Amniotic epithelial cell (primary cell): Measurements from ENCODE around the gene AQP12A.
"Not testable (repeated sequence)": the region's sequence is repeated elsewhere in the genome, so short reads cannot be mapped to it uniquely, and the experiment has no call there.

Experiments used
- DNase-seq: peaks from one replicate; pipeline ENCODE4 v3.0.0-alpha.2; 2010; ENCODE audit warnings: low read depth

The AQP12A gene

DNA sequence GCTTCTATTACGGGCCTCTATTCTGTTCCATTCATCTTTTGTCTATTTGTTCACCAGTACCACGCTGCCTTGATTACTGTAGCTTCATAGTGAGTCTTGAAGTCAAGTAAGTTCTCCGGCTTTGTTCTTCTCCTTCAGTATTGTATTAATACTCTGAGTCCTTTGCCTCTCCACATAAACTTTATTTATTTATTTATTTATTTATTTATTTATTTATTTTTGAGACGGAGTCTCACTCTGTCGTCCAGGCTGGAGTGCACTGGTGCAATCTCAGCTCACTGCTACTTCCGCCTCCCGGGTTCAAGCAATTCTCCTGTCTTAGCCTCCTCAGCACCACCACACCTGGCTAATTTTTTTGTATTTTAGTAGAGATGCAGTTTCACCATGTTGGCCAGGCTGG, 31.8 kb upstream of the AQP12A start:
- not testable (repeated sequence) for DNase-seq

GRCh38 chr2:240662681-240663080, 29.0 kb upstream of the AQP12A start:
- peak; percentile 14 for DNase-seq

DNA sequence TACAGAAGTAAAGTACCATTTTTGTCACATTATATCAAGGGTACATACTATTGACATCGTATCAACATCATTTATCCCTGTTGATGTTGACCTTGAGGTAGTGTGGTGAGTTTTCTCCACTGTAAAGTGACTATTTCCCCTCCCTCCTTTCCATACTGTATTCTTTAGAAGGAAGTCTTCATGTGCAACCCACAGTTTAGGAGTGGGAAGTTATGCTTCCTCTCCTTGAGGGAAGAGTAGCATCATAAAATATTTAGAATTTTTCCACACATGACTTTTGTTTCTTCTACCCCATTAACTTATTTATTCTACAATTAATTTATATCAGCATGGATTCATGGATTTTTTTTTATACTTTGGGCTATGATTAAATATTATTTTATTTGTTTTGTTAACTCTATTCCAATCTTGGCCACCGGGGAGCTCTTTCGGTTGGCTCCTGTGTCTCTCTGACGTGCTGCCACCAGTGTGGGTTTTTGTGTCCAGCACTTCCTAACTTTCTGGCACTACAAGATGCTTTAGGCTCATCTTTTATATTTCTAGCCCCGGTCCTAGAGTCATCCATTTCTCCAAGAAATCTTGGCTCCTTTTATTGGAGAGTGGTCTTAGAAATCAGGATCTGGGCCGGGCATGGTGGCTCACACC, 28.0 kb upstream of the AQP12A start:
- DNase-seq: no peak

GRCh38 chr2:240664622-240665021, 27.0 kb upstream of the AQP12A start:
- DNase-seq: no peak

DNA sequence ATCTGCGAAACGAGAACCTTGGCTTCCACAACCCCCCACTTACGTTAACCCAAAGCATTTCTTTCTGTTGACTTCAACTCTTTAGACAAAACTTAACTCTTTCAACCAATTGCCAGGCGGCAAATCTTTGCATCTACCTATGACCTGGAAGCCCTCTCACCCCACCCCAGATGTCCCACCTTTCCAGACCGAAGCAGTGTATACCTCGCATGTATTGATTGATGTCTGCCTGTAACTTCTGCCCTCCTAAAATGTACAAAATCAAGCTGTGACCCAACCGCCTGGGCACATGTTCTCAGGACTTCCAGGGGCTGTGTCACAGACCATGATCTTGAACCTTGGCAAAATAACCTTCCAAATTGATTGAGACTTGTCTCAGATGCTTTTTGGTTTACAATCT, 21.3 kb upstream of the AQP12A start:
- no peak for DNase-seq

DNA sequence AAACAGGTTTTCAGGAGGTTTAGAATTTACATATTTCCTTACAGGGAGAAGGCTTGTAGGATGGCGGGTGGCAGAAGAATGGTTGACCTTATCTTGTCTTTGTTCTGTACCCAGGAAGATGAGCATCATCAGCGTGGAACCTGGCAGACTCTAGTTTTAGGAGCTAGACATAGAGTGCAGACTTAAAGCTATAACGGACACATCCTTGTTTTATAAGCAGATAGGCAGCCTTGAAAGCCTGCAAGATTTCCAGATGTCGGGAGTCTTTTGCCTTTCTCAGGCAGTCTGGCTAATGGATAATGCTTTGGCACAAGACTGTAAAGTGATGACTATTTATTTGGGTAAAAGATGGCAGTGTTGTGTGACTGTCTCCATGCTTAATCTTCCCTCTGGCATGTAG, 20.7 kb upstream of the AQP12A start:
- no peak for DNase-seq

GRCh38 chr2:240672076-240672700, 19.5 kb upstream of the AQP12A start:
- no peak for DNase-seq

- DNase-seq: no peak
Observed at GRCh38 chr2:240672701-240673190, 18.9 kb upstream of the AQP12A start.

GRCh38 chr2:240674461-240675184, 17.0 kb upstream of the AQP12A start:
- DNase-seq: not testable (repeated sequence)

- DNase-seq: not testable (repeated sequence)
Observed at GRCh38 chr2:240675345-240675744, 16.3 kb upstream of the AQP12A start.

GRCh38 chr2:240678043-240678442, 13.6 kb upstream of the AQP12A start:
- DNase-seq: not testable (repeated sequence)

GRCh38 chr2:240678909-240679308, 12.8 kb upstream of the AQP12A start:
- not testable (repeated sequence) for DNase-seq

- DNase-seq: not testable (repeated sequence)
Observed at GRCh38 chr2:240680185-240680584, 11.5 kb upstream of the AQP12A start.

DNA sequence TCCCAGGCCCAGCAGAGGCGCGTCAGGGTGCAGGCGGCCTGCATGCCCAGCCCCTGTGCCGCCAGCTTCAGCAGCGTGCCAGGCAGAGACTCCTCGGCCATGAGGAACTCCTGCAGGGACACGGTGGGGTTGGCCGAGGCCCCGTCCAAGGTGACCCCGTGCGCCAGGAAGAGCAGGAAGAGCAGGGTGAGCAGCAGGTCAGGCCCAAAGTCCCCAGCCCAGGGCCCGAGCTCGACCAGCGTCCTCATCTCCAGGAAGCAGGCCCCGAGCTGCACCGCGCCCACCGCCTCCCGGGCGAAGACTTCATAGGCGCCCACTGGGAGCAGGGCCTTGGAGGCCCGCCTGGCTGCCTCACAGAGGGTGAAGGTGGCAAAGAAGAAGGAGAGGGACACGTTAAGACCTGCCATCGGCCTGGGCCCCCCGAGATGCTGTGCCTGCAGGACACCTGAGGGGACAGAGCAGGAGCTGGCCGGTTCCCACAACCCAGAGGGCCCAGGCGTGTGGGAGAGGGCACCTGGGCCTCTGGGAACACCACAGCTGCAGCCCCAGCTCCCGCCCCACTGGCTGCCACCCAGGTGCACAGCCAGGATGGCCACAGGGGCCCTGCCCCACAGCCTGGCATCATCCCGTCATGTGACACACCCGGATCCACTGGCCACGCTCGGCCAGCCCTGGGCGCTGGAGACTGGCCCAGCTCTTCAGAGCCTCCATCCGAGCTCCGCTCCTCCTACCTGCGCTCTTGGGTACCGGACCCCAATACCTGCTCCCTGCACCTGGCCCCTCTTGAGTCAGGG, 9.0 kb upstream of the AQP12A start, which contains the start of gene AQP12B:
Gene AQP12B (minus strand): TSS at position 455 of the 794 bp plus-strand sequence. CDS start 48 bp downstream, at position 407.
- DNase-seq: not testable (repeated sequence)

- DNase-seq: not testable (repeated sequence)
Observed at GRCh38 chr2:240683329-240683979, 8.2 kb upstream of the AQP12A start.

DNA sequence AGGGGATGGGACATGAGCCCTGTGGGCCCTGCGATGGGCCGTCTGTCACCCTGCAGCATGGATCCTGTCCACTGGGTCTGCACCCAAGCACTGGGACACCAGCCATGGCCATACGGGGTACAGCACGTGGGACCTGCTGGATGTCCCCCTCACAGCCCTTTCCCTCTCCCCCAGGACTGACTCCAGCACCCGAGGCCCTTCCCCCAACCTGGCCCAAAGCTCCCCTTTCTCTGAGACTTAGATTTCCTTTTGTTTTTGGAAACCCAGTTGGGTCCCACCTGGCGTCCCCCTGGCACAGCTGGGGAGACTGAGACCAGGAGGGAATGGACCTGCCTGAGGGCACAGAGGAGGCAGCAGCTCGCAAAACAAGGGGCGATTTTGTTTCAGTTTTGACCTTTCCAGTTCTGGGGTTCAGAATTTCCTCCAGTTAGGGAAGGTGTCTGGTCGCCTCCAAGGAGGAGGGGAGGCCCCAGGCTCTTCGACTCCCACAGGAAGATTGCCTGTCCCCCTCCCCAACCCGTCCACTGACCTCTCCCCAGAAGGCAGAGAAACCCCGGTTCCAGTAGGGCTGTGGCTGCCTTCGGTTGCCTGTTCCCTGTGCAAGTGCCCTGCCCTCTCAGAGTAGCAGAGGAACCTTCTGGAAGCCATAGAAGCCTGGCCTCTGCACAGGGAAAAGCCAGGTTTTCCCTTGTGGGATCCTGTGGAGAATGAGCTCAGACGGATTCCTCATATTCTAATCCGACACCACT, 7.5 kb upstream of the AQP12A start:
- not testable (repeated sequence) for DNase-seq

DNA sequence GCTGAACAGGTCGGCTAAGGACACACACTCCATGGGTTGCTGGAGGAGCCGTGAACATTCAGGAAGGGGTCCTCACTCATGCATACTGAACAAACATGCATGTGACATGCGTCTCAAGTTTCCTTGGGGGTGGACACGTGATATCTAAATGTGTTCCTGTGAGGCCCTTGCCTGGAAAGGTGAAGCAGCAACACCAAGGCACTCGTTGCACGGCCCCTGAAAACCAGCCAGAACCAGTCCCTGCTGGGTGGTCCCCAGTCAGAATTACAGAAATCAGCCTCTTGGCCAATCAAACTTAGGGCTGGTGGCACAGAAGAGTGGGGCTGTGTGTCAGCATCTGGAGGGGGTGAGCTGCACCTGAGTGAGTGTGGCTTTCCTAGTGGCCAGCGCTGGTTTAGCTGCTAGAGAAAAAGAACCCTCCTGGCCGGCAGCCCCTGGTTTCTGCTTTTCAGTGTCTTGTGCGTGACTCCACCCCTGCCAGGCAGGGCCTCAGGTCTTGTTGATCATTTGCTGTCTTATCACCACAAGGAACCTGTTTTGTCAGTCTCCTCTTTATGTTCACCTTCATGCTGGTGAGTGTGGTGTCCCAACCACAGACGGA, 5.8 kb upstream of the AQP12A start:
- no peak for DNase-seq

DNA sequence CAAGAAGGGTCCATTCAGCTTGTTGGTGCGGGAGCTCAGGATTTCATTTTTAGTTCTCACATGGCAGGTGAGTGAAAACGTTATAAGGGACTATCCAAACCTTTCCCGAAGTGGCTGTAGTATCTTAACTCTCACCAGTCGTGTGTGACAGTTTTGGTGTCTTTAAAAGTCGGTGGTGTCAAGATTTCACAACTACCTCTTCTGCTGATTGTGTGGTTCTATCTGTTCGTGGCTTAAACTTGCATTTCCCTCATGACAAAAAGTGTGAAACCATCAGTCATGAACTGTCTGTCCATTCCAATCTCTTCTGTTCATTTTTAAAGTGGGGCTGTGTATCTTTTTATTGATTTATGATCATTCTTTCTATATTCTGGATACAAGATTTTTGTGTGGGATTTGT, 5.2 kb upstream of the AQP12A start:
- no peak for DNase-seq

GRCh38 chr2:240687045-240687740, 4.5 kb upstream of the AQP12A start:
- DNase-seq: no peak
